Measurements from ENCODE around the gene KLHDC4. TPM values are rescaled to one million over a fixed set of nuclear protein-coding genes. Genes with fewer than 3 reads are reported as not detected.

The KLHDC4 gene
- total and polyA plus RNA-seq, 2 donors from 2014 or later: 25.0 to 42.2 TPM

DNA sequence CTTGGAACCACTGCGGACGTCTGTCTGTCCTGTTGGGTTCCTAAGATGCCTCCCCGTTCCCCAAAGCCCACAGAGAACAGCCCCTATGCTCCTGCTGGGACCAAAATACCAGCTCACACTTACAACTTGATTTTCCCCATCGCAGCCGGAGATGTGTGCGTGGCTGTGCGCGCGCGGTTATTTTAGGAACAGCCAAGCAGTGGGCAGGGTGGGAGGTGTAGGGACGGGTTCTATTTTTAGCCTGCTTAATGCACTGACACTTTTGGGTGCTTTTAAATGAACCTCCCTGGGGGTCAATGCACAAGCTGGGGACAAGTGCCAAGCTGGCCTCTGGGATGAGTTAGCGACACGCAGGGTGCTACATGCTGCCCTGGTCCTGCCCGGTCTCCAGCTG is 74.1 kb downstream of the KLHDC4 start:
- TF ChIP-seq, protein P1, sequence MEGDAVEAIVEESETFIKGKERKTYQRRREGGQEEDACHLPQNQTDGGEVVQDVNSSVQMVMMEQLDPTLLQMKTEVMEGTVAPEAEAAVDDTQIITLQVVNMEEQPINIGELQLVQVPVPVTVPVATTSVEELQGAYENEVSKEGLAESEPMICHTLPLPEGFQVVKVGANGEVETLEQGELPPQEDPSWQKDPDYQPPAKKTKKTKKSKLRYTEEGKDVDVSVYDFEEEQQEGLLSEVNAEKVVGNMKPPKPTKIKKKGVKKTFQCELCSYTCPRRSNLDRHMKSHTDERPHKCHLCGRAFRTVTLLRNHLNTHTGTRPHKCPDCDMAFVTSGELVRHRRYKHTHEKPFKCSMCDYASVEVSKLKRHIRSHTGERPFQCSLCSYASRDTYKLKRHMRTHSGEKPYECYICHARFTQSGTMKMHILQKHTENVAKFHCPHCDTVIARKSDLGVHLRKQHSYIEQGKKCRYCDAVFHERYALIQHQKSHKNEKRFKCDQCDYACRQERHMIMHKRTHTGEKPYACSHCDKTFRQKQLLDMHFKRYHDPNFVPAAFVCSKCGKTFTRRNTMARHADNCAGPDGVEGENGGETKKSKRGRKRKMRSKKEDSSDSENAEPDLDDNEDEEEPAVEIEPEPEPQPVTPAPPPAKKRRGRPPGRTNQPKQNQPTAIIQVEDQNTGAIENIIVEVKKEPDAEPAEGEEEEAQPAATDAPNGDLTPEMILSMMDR (IDR thresholded peaks at IDR 0.05; ENCODE audit: borderline replicate concordance, extremely low read depth, insufficient read depth): no peak
- Histone ChIP-seq H3K27me3 (ENCODE audit: control insufficient read depth, insufficient read depth, low read length) (no peaks in the 10 kb centered on the region), H3K4me3 (ENCODE audit: low read length in 3 of 3) (no peak overlapping the region), H3K4me1 (ENCODE audit: control insufficient read depth in 2 of 3, insufficient read depth in 2 of 3, low read depth in 1 of 3, low read length in 3 of 3) (no peaks in the 10 kb centered on the region), H3K36me3 (ENCODE audit: control insufficient read depth in 2 of 3, insufficient read depth in 3 of 3, low read length in 3 of 3) (no peaks in the 10 kb centered on the region), H3K9ac (ENCODE audit: low read length in 3 of 3) (no peak overlapping the region), H3K27ac (ENCODE audit: low read depth in 2 of 2, low read length in 2 of 2) (no peak overlapping the region), H3K9me3 (ENCODE audit: control insufficient read depth in 2 of 3, insufficient read depth in 1 of 3, low read length in 3 of 3) (no peaks in the 10 kb centered on the region)
- intact Hi-C loops (cut with DNase I): no loop called here
- FAIRE-seq (no peak), DNase-seq (no peak)

DNA sequence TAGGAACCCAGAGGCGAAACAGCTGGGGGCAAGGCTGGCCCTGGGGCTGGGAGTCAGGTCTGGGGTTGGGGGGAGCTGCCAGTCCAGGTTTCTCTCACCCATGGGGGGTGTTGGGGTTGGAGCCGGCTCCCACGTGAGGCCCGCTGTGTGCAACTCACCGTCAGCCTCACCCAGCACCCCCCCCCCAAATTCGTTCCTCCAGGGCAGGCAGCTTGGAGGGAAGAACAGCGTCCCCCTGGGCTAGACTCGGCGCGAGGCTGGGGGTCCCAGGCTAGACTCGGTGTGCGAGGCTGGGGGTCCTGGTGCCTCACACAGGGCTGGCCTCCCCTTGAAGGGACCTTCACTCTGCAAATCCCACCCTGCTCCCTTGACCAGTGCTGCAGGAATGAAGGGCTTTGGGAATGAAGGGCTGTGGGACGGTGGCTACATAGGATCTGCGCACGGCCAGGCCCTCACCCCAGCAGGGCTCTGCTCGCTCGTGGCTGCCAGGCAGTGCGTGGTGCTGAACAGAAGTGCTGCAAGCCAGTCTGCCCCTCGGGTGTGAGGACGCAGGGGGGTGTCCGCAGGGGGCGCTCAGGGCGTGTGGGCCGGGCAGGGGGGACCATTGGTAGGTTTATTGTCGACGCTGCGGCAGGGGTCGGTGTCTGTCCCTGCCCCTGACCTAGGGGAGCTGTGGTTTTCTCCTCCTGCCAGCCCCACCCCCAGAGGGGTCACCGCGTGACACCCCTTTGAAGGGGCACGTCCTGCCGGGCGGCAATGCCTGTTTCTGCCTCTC is 74.7 kb downstream of the KLHDC4 start:
- intact Hi-C loops (cut with DNase I): no loop called here
- no peak for DNase-seq
- Histone ChIP-seq H3K4me1 (ENCODE audit: control insufficient read depth in 2 of 3, insufficient read depth in 2 of 3, low read depth in 1 of 3, low read length in 3 of 3) (no peaks in the 10 kb centered on the region), H3K27me3 (ENCODE audit: control insufficient read depth, insufficient read depth, low read length) (no peaks in the 10 kb centered on the region), H3K36me3 (ENCODE audit: control insufficient read depth in 2 of 3, insufficient read depth in 3 of 3, low read length in 3 of 3) (no peaks in the 10 kb centered on the region), H3K9ac (ENCODE audit: low read length in 3 of 3) (no peak overlapping the region), H3K4me3 (ENCODE audit: low read length in 3 of 3) (no peak overlapping the region), H3K9me3 (ENCODE audit: control insufficient read depth in 2 of 3, insufficient read depth in 1 of 3, low read length in 3 of 3) (no peaks in the 10 kb centered on the region), H3K27ac (ENCODE audit: low read depth in 2 of 2, low read length in 2 of 2) (no peak overlapping the region)
- FAIRE-seq: no peak
- TF ChIP-seq, protein P1 (IDR thresholded peaks at IDR 0.05; ENCODE audit: borderline replicate concordance, extremely low read depth, insufficient read depth): no peak

DNA sequence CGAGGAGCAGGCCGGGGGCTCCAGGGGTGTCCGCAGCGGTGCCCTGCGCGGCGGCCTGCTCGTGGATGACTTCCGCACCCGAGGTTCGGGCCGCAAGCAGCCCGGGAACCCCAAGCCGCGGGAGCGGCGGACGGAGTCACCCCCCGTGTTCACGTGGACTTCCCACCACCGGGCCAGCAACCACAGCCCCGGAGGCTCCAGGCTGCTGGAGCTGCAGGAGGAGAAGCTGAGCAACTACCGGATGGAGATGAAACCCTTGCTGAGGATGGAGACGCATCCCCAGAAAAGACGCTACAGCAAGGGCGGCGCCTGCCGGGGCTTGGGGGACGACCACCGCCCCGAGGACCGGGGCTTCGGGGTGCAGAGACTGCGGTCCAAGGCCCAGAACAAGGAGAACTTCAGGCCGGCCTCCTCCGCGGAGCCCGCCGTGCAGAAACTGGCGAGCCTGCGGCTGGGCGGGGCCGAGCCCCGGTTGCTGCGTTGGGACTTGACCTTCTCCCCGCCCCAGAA is 75.8 kb downstream of the KLHDC4 start:
- TF ChIP-seq, protein P1 (IDR thresholded peaks at IDR 0.05; ENCODE audit: borderline replicate concordance, extremely low read depth, insufficient read depth): no peak
- no peak for DNase-seq
- intact Hi-C loops (cut with DNase I): no loop called here

More for the DNA sequence above, 75.8 kb downstream of the KLHDC4 start:
- no peaks in the 10 kb centered on the region for H3K27me3 ChIP-seq (ENCODE audit: control insufficient read depth, insufficient read depth, low read length)
- FAIRE-seq: no peak
- no peaks in the 10 kb centered on the region for H3K9me3 ChIP-seq (ENCODE audit: control insufficient read depth in 2 of 3, insufficient read depth in 1 of 3, low read length in 3 of 3)
- H3K36me3 ChIP-seq (ENCODE audit: control insufficient read depth in 2 of 3, insufficient read depth in 3 of 3, low read length in 3 of 3): no peaks in the 10 kb centered on the region
- H3K27ac ChIP-seq (ENCODE audit: low read depth in 2 of 2, low read length in 2 of 2): no peak overlapping the region
- H3K4me1 ChIP-seq (ENCODE audit: control insufficient read depth in 2 of 3, insufficient read depth in 2 of 3, low read depth in 1 of 3, low read length in 3 of 3): no peaks in the 10 kb centered on the region
- no peak overlapping the region for H3K9ac ChIP-seq (ENCODE audit: low read length in 3 of 3)
- H3K4me3 ChIP-seq (ENCODE audit: low read length in 3 of 3): no peak overlapping the region
